HG03103 (cell line): ENCODE data around the gene SURF6.
"Not testable (repeated sequence)": the region's sequence is repeated elsewhere in the genome, so short reads cannot be mapped to it uniquely, and the experiment has no call there.

Experiments
- ATAC-seq: cut with Tn5 transposase; IDR thresholded peaks from one replicate; pipeline ENCODE4 v1.9.1; 2021; ENCODE audit warnings: low read depth; ENCODE audit not compliant: unreplicated experiment

Gene SURF6

DNA sequence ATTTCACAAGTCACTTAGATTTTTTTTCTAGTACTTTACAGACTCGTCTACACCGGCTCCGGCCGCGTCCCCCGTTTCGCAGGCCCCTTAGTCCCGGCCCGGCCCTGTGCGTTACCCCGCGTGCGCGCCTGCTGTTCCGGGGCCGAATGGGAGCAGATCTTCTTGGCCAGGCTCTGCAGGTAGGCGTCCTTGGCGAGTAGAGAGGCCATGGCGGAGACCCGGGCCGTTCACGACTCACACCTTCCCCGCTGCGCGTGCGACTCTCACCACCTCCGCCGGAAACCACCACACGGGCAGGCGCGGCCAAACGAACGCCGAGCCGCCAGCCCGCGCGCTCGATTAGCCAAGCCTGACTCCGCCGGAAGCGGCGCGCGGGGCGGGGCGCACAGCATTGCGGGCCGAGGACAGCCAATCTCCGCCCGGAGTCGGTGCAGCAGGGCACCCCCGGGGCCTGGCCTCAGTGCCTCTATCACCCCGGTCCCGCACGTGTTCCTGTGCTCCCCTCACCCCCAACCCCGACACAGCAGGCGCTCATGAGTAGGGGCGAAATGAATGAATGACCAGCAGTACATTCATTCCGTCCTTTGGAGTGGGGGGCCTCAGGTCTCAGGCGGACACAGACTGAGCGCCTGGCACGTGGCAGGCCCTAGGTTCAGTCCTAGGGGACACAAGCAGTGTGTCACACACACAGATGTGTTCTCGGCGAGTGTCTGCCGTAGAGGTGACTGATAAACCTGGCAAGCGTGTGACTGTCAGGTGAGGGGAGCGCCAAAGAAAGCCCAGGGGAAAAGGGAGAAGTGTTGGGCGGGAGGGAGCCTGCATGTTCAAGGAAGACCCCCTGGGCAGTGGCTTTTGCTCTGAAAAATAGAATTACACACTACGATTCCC lies at the start of gene SURF6:
TSS of gene SURF6 (minus strand) at position 265 of the 888 bp plus-strand sequence. CDS start at position 209, 56 bp downstream.
- peak; percentile 79 for ATAC-seq

GRCh38 chr9:133385452-133385851 lies 49.5 kb upstream of the SURF6 start:
- no peak for ATAC-seq

DNA sequence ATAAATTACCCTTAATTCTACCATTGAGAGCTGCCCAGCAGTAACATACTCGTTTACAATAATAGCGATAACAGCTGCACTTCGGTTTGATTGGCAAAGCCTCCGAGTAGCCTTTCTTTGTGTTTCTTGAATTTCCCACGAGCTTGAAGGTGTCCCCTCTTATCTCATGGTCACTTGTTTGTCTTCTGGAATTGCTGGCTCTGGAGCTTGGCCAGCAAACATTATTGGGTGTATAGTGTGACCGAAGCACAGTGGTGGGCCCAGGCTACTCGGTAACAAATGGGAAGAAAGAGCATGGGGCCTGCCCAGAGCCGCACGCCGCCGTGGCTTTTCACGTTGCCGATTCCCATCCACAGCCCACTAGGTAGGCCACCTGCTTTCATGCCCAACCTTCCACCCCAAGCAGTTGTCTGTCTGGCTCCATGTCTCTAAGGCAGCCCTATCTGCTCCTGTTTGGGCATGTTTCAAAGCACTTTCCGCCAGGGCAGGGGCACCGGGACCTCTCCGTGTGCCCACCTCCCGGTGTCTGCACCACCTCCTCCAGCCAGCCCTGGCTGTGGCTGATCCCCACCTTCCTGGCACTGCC lies 48.8 kb upstream of the SURF6 start:
- no peak for ATAC-seq

- no peak for ATAC-seq
Measured at GRCh38 chr9:133383438-133383837, 47.5 kb upstream of the SURF6 start.

DNA sequence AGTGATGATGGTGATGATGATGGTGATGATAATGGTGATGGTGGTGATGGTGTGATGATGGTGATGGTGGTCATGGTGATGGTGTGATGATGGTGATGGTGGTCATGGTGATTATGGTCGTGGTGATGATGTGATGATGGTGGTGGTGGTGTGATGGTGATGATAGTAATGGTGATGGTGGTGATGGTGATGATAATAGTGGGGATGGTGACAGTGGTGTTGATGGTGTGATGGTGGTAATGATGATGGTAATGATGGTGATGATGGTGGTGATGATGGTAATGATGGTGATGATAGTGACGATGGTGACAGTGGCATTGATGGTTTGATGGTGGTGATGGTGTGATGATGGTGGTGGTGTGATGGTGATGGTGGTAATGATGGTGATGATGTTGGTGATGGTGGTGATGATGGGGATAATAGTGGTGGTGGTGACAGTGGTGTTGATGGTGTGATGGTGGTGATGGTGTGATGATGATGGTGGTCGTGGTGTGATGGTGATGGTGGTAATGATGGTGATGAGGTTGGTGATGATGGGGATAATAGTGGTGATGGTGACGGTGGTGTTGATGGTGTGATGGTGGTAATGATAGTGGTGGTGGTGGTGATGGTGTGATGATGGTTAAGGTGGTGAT lies 46.6 kb upstream of the SURF6 start:
- ATAC-seq: no peak

GRCh38 chr9:133380734-133381133 lies 44.7 kb upstream of the SURF6 start:
- no peak for ATAC-seq

DNA sequence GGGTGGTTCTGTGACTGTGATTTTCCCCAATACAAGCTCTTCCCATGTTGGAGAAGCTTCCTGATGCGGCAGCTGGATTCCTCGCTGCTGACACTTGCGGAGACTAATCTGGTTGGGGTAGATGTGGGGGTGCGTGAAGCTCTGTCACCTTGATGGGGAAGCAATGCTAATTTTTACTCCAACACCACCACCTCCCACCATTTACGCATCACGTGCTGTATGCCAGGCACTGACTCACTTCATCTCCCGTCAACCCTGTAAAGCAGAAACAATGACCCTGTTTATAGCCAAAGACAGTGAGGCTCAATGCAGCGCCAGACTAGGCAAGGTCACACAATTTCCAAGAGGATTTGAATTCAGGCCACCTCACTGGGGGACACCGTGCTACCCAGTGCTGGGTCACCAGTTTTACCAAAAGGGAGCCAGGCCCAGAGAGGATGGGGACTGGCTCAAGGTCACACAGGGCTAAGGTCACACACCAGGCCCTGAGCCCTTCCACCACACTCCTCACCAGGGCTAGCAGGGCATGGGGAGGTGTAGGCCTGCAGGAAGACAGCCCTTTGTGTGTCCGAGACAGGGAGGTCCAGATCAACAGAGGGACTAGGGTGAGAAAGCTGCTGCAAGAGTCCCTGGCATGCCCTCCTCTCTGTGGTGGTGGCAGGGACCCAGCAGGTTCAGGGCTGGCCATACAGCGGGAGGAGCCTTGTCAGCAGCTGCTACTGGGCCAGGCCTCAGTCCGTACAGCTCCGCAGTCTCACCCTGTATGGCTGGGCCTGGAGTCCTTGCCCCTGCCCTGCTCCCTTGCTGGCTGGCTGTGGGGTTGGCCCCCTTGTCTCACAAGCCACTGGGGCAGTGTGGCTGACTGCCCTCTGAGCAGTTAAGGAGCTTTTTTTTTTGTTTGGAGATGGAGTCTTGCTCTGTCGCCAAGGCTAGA lies 43.4 kb upstream of the SURF6 start:
- no peak for ATAC-seq

- ATAC-seq: no peak
Measured at GRCh38 chr9:133378408-133378962, 42.5 kb upstream of the SURF6 start.

DNA sequence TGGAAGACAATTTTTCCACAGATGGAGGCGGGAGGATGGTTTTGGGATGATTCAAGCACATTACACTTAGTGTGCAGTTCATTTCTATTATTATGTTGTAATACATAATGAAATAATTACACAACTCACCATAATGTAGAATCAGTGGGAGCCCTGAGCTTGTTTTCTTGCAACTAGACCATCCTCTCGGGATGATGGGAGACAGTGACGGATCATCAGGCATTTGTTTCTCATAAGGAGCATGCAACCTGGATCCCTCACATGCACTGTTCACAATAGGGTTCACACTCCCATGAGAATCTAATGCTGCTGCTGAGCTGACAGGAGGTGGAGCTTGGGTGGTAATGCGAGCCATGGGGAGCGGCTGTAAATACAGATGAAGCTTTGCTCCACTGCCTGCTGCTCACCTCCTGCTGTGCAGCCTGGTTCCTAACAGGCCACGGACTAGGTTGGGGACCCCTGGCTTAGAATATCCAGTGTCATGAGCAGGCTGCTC lies 41.8 kb upstream of the SURF6 start:
- no peak for ATAC-seq

DNA sequence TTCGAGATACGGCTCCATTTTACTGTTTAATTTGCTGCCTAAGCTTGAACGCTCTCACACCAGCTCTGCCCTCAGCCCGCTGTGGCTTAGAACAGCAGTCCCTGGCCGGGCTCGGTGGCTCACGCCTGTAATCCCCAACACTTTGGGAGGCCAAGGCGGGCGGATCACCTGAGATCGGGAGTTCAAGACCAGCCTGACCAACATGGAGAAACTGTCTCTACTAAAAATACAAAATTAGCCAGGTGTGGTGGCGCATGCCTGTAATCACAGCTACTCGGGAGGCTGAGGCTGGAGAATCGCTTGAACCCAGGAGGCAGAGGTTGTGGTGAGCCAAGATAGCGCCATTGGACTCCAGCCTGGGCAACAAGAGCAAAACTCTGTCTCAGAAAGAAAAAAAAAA lies 41.3 kb upstream of the SURF6 start:
- not testable (repeated sequence) for ATAC-seq

DNA sequence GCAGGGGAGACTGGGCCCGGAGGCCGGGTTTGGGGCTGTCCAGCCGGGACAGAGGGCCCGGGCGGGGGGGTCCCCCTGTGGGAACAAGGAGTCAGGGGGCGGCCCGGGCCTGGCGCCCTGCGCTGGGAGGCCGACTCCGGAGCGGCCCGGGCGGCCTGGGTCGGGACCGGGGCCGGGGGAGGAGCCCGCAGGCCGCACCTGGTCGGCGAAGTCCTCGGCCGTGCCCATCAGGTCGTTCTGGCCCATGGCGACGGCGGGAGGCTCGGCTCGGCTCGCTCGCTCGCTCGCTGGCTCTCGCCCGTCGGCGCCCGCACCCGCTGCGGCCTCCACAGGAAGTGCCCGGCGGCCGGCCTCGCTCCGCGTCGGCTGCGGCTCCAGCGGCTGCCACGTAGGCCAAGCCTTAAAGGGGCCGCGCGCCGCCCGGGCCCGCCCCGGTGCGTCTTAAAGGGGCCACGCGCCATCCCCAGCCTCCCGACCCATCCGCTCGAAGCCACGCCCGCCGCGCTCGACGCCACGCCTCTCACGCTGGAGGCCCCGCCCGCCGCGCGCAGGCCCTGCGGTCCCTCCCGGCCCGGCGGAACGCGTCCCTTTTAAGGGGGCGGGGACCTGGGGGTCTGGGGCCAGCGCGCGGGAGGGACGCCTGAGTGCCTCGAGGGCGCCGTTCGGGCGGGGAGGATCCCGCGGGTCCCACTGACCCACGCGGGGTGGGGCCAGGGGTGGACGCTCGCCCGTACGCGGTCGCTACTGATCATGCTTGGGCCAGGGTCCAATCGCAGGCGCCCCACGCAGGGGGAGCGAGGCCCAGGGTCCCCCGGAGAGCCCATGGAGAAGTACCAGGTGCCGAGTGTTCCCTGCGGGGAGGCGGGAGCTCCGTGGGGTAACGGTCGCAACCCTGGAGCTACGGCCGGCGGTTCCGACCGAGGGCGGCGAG lies 40.0 kb upstream of the SURF6 start, which contains the start of the genes STKLD1 and SURF4:
TSS of gene STKLD1 (plus strand) at position 643 of the 931 bp plus-strand sequence. CDS start at position 751, 108 bp downstream.
TSS of gene SURF4 (minus strand) at position 337 of the 931 bp plus-strand sequence. CDS start at position 246, 91 bp downstream.
- ATAC-seq: peak; percentile 76

- ATAC-seq: no peak
Measured at GRCh38 chr9:133375116-133375723, 39.2 kb upstream of the SURF6 start.

- ATAC-seq: no peak
Measured at GRCh38 chr9:133374612-133375115, 38.7 kb upstream of the SURF6 start.

- no peak for ATAC-seq
Measured at GRCh38 chr9:133372144-133372543, 36.2 kb upstream of the SURF6 start.

DNA sequence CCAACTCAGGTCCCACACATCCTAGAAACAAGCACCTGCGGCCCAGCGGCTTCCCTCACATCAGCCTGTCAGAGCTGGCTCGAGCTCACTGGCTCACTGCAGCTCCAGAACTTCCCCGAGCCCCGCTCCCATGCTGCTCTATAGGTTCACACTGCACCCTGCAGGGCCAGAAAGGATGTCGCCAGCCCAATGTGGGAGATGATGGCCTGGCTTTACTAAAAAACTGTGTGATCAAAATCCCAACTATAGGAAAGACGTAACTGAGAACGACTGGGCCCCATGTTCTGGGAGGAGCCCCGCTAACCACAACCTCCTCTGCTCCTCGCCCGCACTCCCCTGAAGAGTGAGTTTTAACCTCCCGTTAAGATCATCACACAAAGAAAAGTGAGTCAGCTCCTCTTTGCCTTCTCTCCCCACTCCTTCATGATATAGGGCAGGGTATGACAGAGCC lies 35.3 kb upstream of the SURF6 start:
- no peak for ATAC-seq

DNA sequence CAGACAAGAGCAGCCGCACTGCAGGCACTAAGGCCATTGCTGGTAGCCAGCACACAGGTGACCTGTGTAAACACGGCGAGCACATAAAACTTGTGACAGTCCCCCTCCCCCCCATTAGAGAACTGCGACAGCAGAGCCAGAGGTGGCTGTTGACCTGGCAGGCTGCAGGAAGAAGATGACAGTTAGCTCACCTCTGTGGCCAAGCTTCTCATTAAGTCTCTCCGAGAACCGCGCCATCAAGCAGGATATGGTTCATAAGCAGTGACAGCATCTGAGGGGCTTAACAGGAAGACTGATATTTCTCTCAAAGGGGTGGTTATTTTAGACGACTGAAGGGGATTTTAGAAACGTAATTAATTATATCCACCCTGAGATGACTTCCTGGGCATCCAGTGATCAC lies 34.7 kb upstream of the SURF6 start:
- ATAC-seq: no peak

- no peak for ATAC-seq
Measured at GRCh38 chr9:133369933-133370332, 33.9 kb upstream of the SURF6 start.

DNA sequence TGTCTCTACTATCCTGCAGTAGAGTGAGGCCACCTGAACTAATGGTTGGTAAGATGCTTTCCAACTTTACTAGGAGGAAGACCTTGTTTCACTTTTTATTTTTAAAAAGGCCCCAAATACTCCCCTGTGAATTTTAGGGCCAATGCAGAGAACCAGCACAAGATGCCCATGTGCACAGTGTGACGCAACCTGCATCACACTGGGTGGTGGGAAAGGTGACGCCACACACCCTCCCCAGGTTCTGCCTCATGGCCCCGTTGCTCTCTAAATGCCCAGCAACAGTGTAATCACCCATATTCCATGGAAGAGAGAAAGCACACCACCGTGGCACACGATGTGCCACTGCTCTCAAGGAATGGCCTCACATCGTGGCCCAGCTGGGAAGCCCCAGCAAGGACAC lies 33.4 kb upstream of the SURF6 start:
- no peak for ATAC-seq
